ENCODE measurements around the gene ELL.

- no peak for TF ChIP-seq CTCF (IDR thresholded peaks at IDR 0.05; ENCODE audit: insufficient read depth, low read length)
- no peak for TF ChIP-seq POLR2AphosphoS5 (IDR thresholded peaks at IDR 0.05; ENCODE audit: low read depth)
These were observed 17.5 kb upstream of the ELL start for GRCh38 chr19:18539372-18539771.

Data from HL-60 (cell line).